Activated CD8-positive, alpha-beta memory T cell treated with anti-CD3 and anti-CD28 coated beads for 24 hours (primary cell): ENCODE results near the gene CADM4.
"Not testable (repeated sequence)": the region's sequence is repeated elsewhere in the genome, so short reads cannot be mapped to it uniquely, and the experiment has no call there.

Experiments used
- DNase-seq: peaks from one replicate; pipeline ENCODE4 v3.0.0-alpha.2; 2020

CADM4 gene

GRCh38 chr19:43662487-43662886 is 22.8 kb upstream of the CADM4 start:
- DNase-seq, result no peak

GRCh38 chr19:43660971-43661360 is 21.3 kb upstream of the CADM4 start:
- no peak for DNase-seq

GRCh38 chr19:43660301-43660970 is 20.8 kb upstream of the CADM4 start:
- no peak for DNase-seq

GRCh38 chr19:43658494-43658893 is 18.8 kb upstream of the CADM4 start:
- no peak for DNase-seq

- no peak for DNase-seq
Measured at GRCh38 chr19:43658001-43658400, 18.4 kb upstream of the CADM4 start.

GRCh38 chr19:43656436-43656835 is 16.8 kb upstream of the CADM4 start:
- no peak for DNase-seq

- no peak for DNase-seq
Measured at GRCh38 chr19:43652546-43652874, 12.9 kb upstream of the CADM4 start.

- peak; percentile 70 for DNase-seq
Measured at GRCh38 chr19:43651758-43652545, 12.3 kb upstream of the CADM4 start.

- not testable (repeated sequence) for DNase-seq
Measured at GRCh38 chr19:43650276-43650675, 10.6 kb upstream of the CADM4 start.

GRCh38 chr19:43649514-43649913 is 9.9 kb upstream of the CADM4 start:
- DNase-seq, result no peak

- DNase-seq, result no peak
Measured at GRCh38 chr19:43648633-43649032, 9.0 kb upstream of the CADM4 start.

- DNase-seq, result no peak
Measured at GRCh38 chr19:43644181-43644580, 4.5 kb upstream of the CADM4 start.

GRCh38 chr19:43643326-43643725 is 3.7 kb upstream of the CADM4 start:
- DNase-seq, result no peak

GRCh38 chr19:43642531-43642930 is 2.9 kb upstream of the CADM4 start:
- no peak for DNase-seq

- DNase-seq, result no peak
Measured at GRCh38 chr19:43641333-43641732, 1.7 kb upstream of the CADM4 start.

GRCh38 chr19:43640424-43640757 is 741 bp upstream of the CADM4 start:
- no peak for DNase-seq

- DNase-seq, result no peak
Measured at GRCh38 chr19:43638995-43639518, 593 bp downstream of the CADM4 start.

- no peak for DNase-seq
Measured at GRCh38 chr19:43638214-43638994, 1.2 kb downstream of the CADM4 start.

GRCh38 chr19:43636121-43636683 is 3.4 kb downstream of the CADM4 start:
- DNase-seq, result no peak

GRCh38 chr19:43635561-43635940 is 4.1 kb downstream of the CADM4 start:
- DNase-seq, result not testable (repeated sequence)

GRCh38 chr19:43634872-43635560 is 4.6 kb downstream of the CADM4 start:
- DNase-seq, result no peak

GRCh38 chr19:43634506-43634871 is 5.2 kb downstream of the CADM4 start:
- no peak for DNase-seq

- no peak for DNase-seq
Measured at GRCh38 chr19:43634068-43634467, 5.6 kb downstream of the CADM4 start.
